ENCODE results near the gene PLCXD1.
"Not testable (repeated sequence)": the region's sequence is repeated elsewhere in the genome, so short reads cannot be mapped to it uniquely, and the experiment has no call there.

The PLCXD1 gene

GRCh38 chrX:316351-317325 is 35.5 kb downstream of the PLCXD1 start:
- no peak for DNase-seq (ENCODE audit: low read depth in 2 of 2)

DNA sequence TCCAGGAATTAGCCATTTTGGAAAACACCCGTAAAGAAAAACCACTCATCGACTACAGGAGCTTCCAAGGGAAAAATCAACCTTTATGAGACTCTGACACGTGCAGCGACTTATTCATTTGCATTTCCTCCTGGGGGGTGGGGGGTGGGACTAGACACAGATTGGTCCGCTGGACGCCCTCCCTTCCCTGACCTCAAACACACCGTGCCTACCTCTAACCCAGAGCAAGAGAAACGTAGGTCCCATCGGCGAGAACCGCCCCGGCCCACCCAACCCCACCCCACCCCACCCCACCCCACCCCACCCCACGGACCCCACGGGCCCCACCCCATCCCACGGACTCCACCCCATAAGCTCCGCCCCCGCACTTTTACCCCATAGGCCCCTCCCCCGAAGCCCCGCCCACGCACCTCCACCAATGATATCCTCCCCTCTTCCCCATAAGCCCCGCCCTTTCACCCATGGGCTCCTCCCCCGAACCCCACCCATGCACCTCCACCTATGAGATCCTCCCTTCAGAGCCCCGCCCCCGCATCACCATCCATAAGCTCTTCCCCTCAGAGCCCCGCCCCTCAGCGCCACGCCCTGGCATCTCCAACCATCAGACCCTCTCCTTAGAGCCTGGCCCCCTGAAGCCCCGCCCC is 36.4 kb downstream of the PLCXD1 start:
- no peak for DNase-seq (ENCODE audit: low read depth in 2 of 2)

DNA sequence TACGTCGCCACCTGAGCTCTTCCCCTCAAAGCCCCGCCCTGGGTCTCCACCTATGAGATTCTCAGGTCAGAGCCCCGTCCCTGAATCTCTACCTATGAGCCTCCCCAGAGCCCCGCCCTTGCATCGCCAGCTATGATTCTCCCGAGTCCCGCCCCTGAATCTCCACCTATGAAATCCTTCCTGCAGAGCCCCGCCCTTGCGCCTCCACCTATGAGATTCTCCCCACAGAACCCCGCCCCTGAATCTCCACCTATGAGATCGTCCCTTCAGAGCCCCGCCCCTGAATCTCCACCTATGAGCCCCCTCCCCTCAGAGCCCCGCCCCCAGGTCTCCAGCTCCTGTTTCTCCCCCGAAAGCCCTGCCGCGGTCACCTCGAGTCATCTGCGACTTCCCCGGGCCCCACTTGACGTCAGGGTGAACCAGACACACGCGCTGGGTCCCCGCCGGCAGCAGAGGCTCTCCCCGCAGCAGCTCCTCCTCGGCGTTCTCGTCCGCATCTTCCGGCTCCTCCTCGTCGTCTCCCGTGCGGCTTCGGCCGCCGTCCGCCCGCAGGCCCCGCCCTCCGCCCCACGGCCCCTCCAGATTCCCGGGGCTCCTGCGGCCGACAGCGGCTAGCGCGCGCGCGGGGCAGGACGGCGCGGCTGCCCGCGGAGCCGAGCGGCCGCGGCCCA is 37.0 kb downstream of the PLCXD1 start:
- DNase-seq (ENCODE audit: low read depth in 2 of 2), result peak; percentile 96

GRCh38 chrX:318739-319578 is 37.8 kb downstream of the PLCXD1 start, which contains the start of gene GTPBP6:
Gene GTPBP6 (minus strand): TSS chrX:318796. CDS start chrX:318787, 9 bp downstream.
- DNase-seq (ENCODE audit: low read depth in 2 of 2), result peak; percentile 93 to 96

- no peak for DNase-seq (ENCODE audit: low read depth in 2 of 2)
Observed at GRCh38 chrX:319579-320125, 38.5 kb downstream of the PLCXD1 start.

DNA sequence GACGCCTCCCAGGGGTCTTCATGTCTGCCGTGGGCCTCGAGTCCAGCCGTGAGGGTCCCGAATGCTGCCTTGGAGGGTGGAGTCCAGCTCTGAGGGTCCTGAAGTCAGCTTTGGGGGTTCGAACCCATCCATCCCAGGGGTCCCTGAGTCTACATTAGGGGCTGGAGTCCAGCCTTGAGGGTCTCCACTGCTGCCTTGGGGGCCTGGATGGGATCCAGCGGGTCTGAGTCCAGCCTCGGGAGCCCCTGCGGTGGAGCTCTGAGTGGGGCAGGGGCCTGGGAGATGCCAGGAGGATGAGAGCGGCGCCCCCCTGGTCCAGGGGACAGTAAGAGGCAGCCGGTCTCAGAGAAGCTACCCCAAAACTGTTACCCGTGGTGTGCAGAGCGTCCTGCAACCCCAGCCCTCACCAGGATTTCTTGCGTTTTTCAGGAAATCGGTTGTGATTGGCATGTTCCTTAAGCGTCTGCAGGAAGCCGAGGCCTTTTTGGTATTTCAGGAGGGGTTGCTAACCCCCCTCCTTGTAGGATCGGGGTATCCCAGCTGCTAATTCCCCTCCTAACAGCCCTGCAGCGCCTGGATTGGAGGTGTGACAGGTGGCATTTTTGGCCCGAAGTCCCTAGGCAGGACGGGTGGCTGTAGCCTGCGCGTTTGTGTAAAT is 39.1 kb downstream of the PLCXD1 start:
- DNase-seq (ENCODE audit: low read depth in 2 of 2), result no peak

GRCh38 chrX:323721-324628 is 42.8 kb downstream of the PLCXD1 start:
- no peak for DNase-seq (ENCODE audit: low read depth in 2 of 2)

GRCh38 chrX:324664-325063 is 43.5 kb downstream of the PLCXD1 start:
- not testable (repeated sequence) for DNase-seq (ENCODE audit: low read depth in 2 of 2)

DNA sequence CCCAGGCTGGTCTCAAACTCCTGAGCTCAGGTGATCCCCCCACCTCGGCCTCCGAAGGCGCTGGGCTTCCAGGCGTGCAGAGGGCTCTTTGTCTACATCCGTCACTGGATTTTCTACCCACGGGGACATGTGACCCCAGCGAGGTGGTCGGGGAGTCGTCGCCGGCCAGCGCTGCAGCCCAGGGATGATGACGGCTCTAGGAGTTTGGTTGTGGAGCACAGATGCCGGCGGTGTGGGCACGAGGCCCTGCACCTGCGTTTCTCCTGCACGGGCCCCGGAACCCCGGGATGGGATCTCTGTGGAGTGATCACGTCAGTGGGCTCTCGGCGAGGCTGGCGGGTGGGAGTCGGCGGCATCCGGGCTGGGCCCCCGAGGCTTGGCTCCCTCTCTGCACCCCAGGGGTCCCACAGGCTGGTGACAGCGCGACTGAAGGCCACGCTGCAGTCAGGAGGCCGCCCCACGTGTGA is 46.5 kb downstream of the PLCXD1 start:
- DNase-seq (ENCODE audit: low read depth in 2 of 2), result no peak

DNA sequence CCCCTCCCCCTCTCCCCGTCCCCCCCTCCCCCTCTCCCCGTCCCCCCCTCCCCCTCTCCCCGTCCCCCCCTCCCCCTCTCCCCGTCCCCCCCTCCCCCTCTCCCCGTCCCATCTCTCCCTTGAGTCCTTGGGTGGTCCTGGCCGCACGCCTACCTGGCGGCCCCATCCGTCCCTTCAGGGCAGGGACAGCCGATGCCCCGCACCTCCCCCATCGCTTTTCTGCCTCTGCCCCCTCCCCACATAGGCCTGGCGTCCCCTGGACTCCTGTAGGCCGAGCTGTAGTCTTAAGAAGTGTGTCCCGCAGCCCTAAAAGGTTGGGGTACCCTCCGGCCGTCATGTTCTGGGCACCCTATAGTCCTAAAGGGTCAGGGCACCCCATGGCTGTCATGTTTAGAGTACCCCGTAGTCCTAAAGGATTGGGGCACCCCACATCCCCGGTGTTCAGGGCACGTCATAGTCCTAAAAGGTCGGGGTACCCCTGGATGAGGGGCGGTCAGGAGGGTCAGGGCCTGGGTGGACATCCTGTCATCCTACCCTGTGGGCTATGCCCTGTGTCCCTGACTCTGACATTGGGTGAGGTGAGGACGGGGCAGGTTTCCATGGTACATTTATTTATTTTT is 48.2 kb downstream of the PLCXD1 start:
- DNase-seq (ENCODE audit: low read depth in 2 of 2), result no peak

- DNase-seq (ENCODE audit: low read depth in 2 of 2), result not testable (repeated sequence)
Observed at GRCh38 chrX:330141-330725, 49.1 kb downstream of the PLCXD1 start.

DNA sequence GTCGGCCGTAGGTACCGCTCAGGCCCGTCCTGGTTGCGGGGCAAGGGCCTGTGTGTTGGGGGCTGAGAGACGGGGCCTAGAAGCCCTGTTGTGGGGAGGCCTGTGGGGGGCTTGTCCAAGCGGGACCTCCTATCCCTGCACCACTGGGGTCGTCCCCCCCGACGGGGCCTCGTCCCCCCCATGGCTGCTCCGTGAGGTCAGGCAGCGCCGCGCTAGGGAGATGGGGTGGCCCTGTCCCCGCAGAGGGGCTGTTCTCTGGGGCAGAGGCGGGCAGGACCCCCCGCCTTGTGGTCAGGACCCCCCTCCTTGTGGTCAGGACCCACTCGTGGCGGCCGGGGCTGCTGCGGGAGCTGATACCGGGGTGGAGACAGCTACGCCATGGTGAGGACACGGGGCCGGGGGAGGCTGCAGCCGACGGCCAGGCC is 49.6 kb downstream of the PLCXD1 start:
- DNase-seq (ENCODE audit: low read depth in 2 of 2), result no peak

DNA sequence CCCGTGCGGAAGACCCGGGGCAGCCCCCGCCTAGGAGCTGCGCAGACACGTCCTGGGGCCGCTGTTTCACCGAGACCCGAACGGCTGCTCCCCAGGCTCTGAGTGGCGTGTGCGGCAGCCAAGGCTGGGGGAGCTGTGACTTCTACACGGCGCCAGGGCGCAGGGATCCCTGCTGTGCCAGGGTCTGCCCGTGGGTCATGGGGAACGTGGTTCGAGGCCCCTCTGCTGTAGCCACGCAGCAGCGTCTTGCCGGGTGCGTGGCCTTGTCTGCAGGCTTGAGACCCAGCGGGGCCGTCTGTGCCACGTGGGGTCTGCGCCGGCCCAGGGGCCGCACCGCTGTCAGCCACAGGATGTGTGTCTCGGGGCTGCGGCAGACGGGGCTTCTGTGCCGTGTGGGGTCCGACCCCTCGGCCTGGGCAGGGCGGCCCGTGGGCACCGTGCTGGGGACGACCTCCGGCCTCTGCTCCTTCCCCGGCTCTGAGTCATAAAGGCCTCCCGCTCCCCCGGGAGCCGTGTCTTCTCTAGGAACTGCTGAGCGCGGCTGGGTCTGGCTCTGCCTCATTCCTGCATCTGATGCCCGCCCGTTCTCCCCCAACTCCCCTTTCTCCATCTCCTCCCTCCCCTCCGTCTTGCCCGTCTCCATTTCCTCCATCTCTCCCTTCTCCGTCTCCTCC is 50.1 kb downstream of the PLCXD1 start:
- no peak for DNase-seq (ENCODE audit: low read depth in 2 of 2)

DNA sequence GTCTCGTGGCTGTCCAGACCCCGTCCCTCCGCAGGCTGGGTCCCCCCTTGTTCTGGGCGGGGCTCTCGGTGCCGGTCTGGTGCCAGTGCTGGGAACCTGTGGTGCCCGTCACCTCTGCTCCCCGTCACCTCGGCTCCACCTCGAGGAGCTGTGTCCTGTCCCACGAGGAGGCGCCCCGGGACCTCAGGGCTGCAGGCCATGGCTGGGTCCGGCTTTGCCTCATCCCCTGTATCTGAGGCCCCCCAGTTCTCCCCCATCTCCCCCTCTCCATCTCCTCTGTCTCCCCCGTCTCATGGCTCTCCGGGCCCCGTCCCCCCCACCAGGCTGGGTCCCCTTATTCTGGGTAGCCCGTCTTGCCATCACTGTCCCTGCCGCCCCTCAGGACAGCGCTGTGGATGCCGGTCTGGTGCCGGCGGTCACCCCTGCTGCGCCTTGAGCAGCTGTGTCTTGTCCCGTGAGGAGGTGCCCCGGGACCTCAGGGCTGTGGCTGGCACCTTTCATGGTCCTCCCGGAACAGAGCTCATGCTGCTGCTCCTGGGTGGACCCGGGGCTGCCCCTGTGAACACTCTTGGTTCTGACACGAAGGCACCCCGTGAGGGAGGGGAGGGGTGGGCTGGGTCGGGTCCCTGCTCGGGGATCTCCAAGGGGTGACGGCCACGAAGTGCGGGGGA is 50.8 kb downstream of the PLCXD1 start:
- no peak for DNase-seq (ENCODE audit: low read depth in 2 of 2)

DNA sequence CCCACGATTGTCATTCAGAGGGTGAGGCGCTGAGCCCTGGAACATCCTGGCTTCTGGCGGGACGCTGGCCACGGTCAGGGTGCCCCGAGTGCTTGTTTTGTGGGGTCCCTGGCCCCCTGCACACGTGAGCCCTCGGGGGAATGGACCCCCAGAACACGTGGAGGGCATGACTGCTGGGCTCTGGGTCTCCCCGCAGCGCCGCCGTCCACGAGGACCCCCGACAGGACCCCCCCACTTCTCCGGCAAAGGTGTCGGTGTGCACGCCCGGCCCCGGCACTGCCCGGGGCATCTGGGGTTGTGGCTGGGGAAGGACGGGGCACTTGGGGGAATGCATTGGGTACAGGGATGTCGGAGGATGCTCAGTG is 51.3 kb downstream of the PLCXD1 start:
- DNase-seq (ENCODE audit: low read depth in 2 of 2), result no peak

DNA sequence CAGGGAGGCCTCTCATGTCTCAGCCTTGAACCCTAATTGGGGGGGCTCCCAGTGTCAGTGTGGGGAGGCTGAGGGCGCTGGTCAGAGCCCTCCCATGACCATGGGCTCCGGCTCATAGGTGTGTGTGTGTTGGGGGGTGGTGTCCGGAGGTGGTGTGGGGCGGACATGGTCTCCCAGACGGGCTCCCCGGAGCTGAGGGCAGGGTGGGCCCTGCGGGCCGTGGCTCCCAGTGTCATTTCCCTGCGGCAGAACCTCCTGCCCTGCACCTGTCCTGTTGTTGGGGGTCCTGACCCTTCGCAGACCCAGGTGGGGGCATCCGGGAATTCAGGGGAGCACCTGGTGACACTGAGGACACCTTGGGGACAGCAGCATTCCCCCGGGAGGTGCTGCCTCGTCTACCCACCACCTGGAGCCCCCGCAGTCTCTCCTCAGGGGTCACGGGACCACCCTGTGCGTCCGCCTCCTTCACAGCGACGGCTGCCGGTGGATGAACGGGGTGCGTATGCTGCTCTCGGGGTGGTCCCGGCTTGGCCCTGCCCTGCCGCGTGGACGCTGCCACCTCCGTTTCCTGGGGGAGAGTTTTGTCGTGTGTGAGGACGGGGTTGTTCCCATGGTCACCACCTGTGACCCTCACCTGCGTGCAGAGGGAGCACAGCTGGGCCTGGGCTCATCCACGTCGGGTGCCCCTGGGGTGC is 51.9 kb downstream of the PLCXD1 start:
- no peak for DNase-seq (ENCODE audit: low read depth in 2 of 2)

All from stimulated activated CD4-positive, alpha-beta T cell treated with anti-CD3 and anti-CD28 coated beads, Interleukin-1b, Interleukin-23, amount 100 ng/mL, for 4 hours (primary cell).